T follicular helper cell (primary cell): ENCODE measurements around the gene VRK1.

Source experiments
- DNase-seq: peaks from one replicate; pipeline ENCODE4 v3.0.0-alpha.2; 2020; ENCODE audit warnings: low read depth

Gene VRK1

GRCh38 chr14:96790706-96791105, 6.5 kb upstream of the VRK1 start:
- no peak for DNase-seq

GRCh38 chr14:96792003-96792402, 5.2 kb upstream of the VRK1 start:
- DNase-seq: no peak

- no peak for DNase-seq
These were observed 4.6 kb upstream of the VRK1 start for GRCh38 chr14:96792591-96792990.

GRCh38 chr14:96793547-96793946, 3.6 kb upstream of the VRK1 start:
- no peak for DNase-seq

GRCh38 chr14:96795109-96795828, 1.9 kb upstream of the VRK1 start:
- DNase-seq: no peak

GRCh38 chr14:96797582-96798349, 584 bp downstream of the VRK1 start:
- DNase-seq: peak; percentile 20

GRCh38 chr14:96798956-96799355, 1.8 kb downstream of the VRK1 start:
- DNase-seq: no peak

- no peak for DNase-seq
These were observed 2.4 kb downstream of the VRK1 start for GRCh38 chr14:96799489-96800054.

GRCh38 chr14:96801931-96802330, 4.7 kb downstream of the VRK1 start:
- DNase-seq: no peak

GRCh38 chr14:96802963-96803362, 5.8 kb downstream of the VRK1 start:
- no peak for DNase-seq

GRCh38 chr14:96803958-96804357, 6.8 kb downstream of the VRK1 start:
- DNase-seq: no peak

- DNase-seq: no peak
These were observed 7.7 kb downstream of the VRK1 start for GRCh38 chr14:96804895-96805294.

- no peak for DNase-seq
These were observed 8.8 kb downstream of the VRK1 start for GRCh38 chr14:96805956-96806355.

GRCh38 chr14:96806836-96807235, 9.7 kb downstream of the VRK1 start:
- DNase-seq: no peak

- DNase-seq: no peak
These were observed 11.6 kb downstream of the VRK1 start for GRCh38 chr14:96808619-96809406.

- DNase-seq: no peak
These were observed 14.1 kb downstream of the VRK1 start for GRCh38 chr14:96811265-96811664.

- DNase-seq: no peak
These were observed 14.9 kb downstream of the VRK1 start for GRCh38 chr14:96811985-96812667.

GRCh38 chr14:96816281-96816680, 19.1 kb downstream of the VRK1 start:
- DNase-seq: no peak

GRCh38 chr14:96817750-96818666, 20.8 kb downstream of the VRK1 start:
- DNase-seq: no peak

- no peak for DNase-seq
These were observed 24.3 kb downstream of the VRK1 start for GRCh38 chr14:96821501-96821900.

GRCh38 chr14:96823652-96824051, 26.5 kb downstream of the VRK1 start:
- no peak for DNase-seq
